IMR-90 (cell line): ENCODE data around the gene ZSCAN5A.

Experiments
- CHD1 ChIP-seq: IDR thresholded peaks from 2 replicates; pipeline ENCODE4 v1.6.1; 2012; ENCODE audit warnings: low read depth, low read length, improper control_type of control experiment
- CTCF ChIP-seq: conservative IDR thresholded peaks from 2 replicates; pipeline ENCODE4 v1.5.1; 2012; ENCODE audit warnings: mild to moderate bottlenecking, low read depth, low read length, improper control_type of control experiment
- FOS ChIP-seq: fragments of 150-350 bp; IDR thresholded peaks from 2 replicates; pipeline ENCODE4 v1.6.1; 2016; ENCODE audit warnings: low read depth, low read length
- MAFK ChIP-seq: IDR thresholded peaks from 2 replicates; pipeline ENCODE4 v1.6.1; 2012; ENCODE audit warnings: low read depth, low read length, improper control_type of control experiment
- MAZ ChIP-seq: IDR thresholded peaks from 2 replicates; pipeline ENCODE4 v1.6.1; 2012; ENCODE audit warnings: low read depth, mild to moderate bottlenecking, low read length, improper control_type of control experiment, moderate library complexity, borderline replicate concordance
- POLR2A ChIP-seq: IDR thresholded peaks from 2 replicates; pipeline ENCODE4 v1.6.1; 2012; ENCODE audit warnings: mild to moderate bottlenecking, low read depth, low read length
- RAD21 ChIP-seq: IDR thresholded peaks from 2 replicates; pipeline ENCODE4 v1.6.1; 2012; ENCODE audit warnings: low read length, improper control_type of control experiment
- RCOR1 ChIP-seq: IDR thresholded peaks from 2 replicates; pipeline ENCODE4 v1.6.1; 2012; ENCODE audit warnings: mild to moderate bottlenecking, low read length, improper control_type of control experiment; ENCODE audit not compliant: insufficient replicate concordance
- SMC3 ChIP-seq: fragments of 150-350 bp; IDR thresholded peaks from 2 replicates; pipeline ENCODE4 v1.6.1; 2016; ENCODE audit warnings: low read depth, mild to moderate bottlenecking, antibody characterized with exemption, low read length, moderate library complexity
- TF ChIP-seq, protein P1 (sequence below): fragments of 150-350 bp; IDR thresholded peaks from 2 replicates; pipeline ENCODE4 v1.6.1; 2017; ENCODE audit warnings: mild to moderate bottlenecking, antibody characterized with exemption, low read length, low read depth
- TF ChIP-seq, protein P2 (sequence below): fragments of 150-350 bp; IDR thresholded peaks from 2 replicates; pipeline ENCODE4 v1.6.1; 2016; ENCODE audit warnings: low read depth, mild to moderate bottlenecking, low read length, moderate library complexity, borderline replicate concordance

GRCh38 chr19:56360841-56361240, 46.2 kb upstream of the ZSCAN5A start:
- TF ChIP-seq, protein P1, sequence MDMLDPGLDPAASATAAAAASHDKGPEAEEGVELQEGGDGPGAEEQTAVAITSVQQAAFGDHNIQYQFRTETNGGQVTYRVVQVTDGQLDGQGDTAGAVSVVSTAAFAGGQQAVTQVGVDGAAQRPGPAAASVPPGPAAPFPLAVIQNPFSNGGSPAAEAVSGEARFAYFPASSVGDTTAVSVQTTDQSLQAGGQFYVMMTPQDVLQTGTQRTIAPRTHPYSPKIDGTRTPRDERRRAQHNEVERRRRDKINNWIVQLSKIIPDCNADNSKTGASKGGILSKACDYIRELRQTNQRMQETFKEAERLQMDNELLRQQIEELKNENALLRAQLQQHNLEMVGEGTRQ: no peak
- TF ChIP-seq MAFK (no peak), RCOR1 (no peak), POLR2A (no peak), CTCF (no peak), MAZ (no peak), FOS (no peak), RAD21 (no peak), CHD1 (no peak), SMC3 (no peak)
- TF ChIP-seq, protein P2, sequence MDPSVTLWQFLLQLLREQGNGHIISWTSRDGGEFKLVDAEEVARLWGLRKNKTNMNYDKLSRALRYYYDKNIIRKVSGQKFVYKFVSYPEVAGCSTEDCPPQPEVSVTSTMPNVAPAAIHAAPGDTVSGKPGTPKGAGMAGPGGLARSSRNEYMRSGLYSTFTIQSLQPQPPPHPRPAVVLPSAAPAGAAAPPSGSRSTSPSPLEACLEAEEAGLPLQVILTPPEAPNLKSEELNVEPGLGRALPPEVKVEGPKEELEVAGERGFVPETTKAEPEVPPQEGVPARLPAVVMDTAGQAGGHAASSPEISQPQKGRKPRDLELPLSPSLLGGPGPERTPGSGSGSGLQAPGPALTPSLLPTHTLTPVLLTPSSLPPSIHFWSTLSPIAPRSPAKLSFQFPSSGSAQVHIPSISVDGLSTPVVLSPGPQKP: no peak
